ENCODE results near the gene YIF1B. TPM values are rescaled to one million over a fixed set of nuclear protein-coding genes. Genes with fewer than 3 reads are reported as not detected.

YIF1B gene
- total and polyA plus RNA-seq, 4 donors: 19.5 to 75.9 (median 25.4) TPM

GRCh38 chr19:38309615-38310278 is 6.0 kb downstream of the YIF1B start:
- DNase-seq: no peak
- Histone ChIP-seq H3K4me3 (ENCODE audit: low read length in 2 of 2) (no peak overlapping the region), H3K27me3 (ENCODE audit: control insufficient read depth in 1 of 2, insufficient read depth in 2 of 2, low read length in 1 of 2) (no peaks in the 10 kb centered on the region), H3K36me3 (ENCODE audit: control insufficient read depth in 1 of 2, insufficient read depth in 2 of 2, low read length in 1 of 2) (peaks cover 0 to 3% of the 10 kb centered on the region in 2 donors), H3K9me3 (ENCODE audit: control insufficient read depth, low read length) (no peaks in the 10 kb centered on the region), H3K27ac (ENCODE audit: low read depth in 1 of 2, low read length in 2 of 2) (no peak overlapping the region), H3K4me1 (ENCODE audit: control insufficient read depth in 1 of 2, insufficient read depth in 2 of 2, low read length in 2 of 2) (no peaks in the 10 kb centered on the region)
- WGBS, 2 donors: 97% methylated on average over 3 of the region's 3 CpGs
- intact Hi-C loops (cut with DNase I): no loop called here
- ATAC-seq (ENCODE audit: low FRiP score): no peak

GRCh38 chr19:38308926-38309614 is 6.7 kb downstream of the YIF1B start:
- Histone ChIP-seq H3K9me3 (ENCODE audit: control insufficient read depth, low read length) (no peaks in the 10 kb centered on the region), H3K36me3 (ENCODE audit: control insufficient read depth in 1 of 2, insufficient read depth in 2 of 2, low read length in 1 of 2) (peaks cover 0 to 3% of the 10 kb centered on the region in 2 donors), H3K27ac (ENCODE audit: low read depth in 1 of 2, low read length in 2 of 2) (no peak overlapping the region), H3K4me1 (ENCODE audit: control insufficient read depth in 1 of 2, insufficient read depth in 2 of 2, low read length in 2 of 2) (no peaks in the 10 kb centered on the region), H3K4me3 (ENCODE audit: low read length in 2 of 2) (no peak overlapping the region), H3K27me3 (ENCODE audit: control insufficient read depth in 1 of 2, insufficient read depth in 2 of 2, low read length in 1 of 2) (no peaks in the 10 kb centered on the region)
- DNase-seq (no peak), ATAC-seq (ENCODE audit: low FRiP score) (no peak)
- 86 to 89% methylated on average over 24 of the region's 24 CpGs for WGBS, 2 donors
- intact Hi-C loops (cut with DNase I): no loop called here

DNA sequence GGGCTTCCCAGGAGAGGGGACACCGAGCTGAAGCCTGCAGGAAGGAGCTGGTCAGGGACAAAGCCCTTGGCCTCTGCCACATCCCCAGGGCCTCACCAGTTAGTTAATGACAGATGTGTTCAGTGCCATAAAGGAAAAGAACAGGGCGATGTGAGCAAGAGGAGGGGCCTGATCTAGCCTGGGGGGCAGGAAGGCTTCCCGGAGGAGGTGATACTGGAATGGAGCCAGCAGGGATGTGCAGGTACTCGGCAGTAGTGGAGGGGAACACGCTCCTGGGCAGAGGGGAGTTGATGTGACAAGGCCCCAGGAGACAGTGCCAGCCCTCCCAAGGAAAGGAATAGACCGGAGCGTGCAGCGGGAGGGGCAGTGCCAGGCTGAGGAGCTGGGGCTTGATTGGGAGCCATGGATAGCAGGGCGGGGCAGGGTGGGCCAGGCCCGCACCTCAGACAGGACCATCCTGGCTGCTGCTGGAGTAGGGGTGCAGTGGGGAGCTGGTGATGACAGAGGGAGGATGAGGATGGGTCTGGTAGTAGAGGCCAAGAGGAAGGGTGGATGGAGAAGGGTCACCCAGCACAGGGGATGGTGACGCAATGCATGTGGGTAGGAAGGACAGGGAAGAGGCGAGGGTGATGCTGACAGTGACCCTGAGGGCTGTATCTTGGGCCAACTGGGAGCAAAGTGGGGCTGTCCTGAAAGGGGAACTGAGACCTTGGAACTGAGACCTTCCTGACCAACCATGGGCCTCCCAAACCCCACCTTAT is 7.6 kb downstream of the YIF1B start:
- H3K27me3 ChIP-seq (ENCODE audit: control insufficient read depth in 1 of 2, insufficient read depth in 2 of 2, low read length in 1 of 2): no peaks in the 10 kb centered on the region
- DNase-seq (no peak), ATAC-seq (ENCODE audit: low FRiP score) (no peak)
- no peak overlapping the region for H3K27ac ChIP-seq (ENCODE audit: low read depth in 1 of 2, low read length in 2 of 2)
- no peak overlapping the region for H3K4me3 ChIP-seq (ENCODE audit: low read length in 2 of 2)
- peaks cover 0 to 3% of the 10 kb centered on the region in 2 donors for H3K36me3 ChIP-seq (ENCODE audit: control insufficient read depth in 1 of 2, insufficient read depth in 2 of 2, low read length in 1 of 2)
- H3K9me3 ChIP-seq (ENCODE audit: control insufficient read depth, low read length): no peaks in the 10 kb centered on the region
- H3K4me1 ChIP-seq (ENCODE audit: control insufficient read depth in 1 of 2, insufficient read depth in 2 of 2, low read length in 2 of 2): no peaks in the 10 kb centered on the region
- intact Hi-C loops (cut with DNase I): no loop called here
- WGBS, 2 donors: 86 to 90% methylated on average over 12 of the region's 12 CpGs

DNA sequence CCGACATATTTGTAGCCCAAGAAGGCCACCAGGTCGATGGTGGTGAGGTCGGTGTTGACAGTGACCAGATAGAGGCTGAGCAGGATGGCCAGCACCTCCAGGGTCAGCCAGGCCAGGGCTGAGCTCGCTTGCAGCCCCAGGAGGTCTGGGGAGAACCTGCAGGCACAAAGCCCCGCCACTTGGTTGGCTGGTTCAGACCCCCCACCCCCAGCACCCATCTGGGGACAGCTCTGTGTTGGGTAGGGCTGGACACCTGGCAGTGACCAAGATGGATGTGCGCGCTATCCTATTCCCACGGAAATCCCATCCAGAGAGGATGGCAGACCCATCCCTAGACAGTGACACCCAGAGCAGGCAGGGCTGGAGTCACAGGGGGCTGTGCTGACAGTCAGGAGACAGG is 8.2 kb downstream of the YIF1B start:
- H3K4me1 ChIP-seq (ENCODE audit: control insufficient read depth in 1 of 2, insufficient read depth in 2 of 2, low read length in 2 of 2): no peaks in the 10 kb centered on the region
- no peak overlapping the region for H3K4me3 ChIP-seq (ENCODE audit: low read length in 2 of 2)
- no peaks in the 10 kb centered on the region for H3K27me3 ChIP-seq (ENCODE audit: control insufficient read depth in 1 of 2, insufficient read depth in 2 of 2, low read length in 1 of 2)
- 89 to 90% methylated on average over 8 of the region's 8 CpGs for WGBS, 2 donors
- no peaks in the 10 kb centered on the region for H3K9me3 ChIP-seq (ENCODE audit: control insufficient read depth, low read length)
- intact Hi-C loops (cut with DNase I): no loop called here
- ATAC-seq (ENCODE audit: low FRiP score) (no peak), DNase-seq (no peak)
- no peak overlapping the region for H3K27ac ChIP-seq (ENCODE audit: low read depth in 1 of 2, low read length in 2 of 2)
- H3K36me3 ChIP-seq (ENCODE audit: control insufficient read depth in 1 of 2, insufficient read depth in 2 of 2, low read length in 1 of 2): peaks cover 0 to 3% of the 10 kb centered on the region in 2 donors

DNA sequence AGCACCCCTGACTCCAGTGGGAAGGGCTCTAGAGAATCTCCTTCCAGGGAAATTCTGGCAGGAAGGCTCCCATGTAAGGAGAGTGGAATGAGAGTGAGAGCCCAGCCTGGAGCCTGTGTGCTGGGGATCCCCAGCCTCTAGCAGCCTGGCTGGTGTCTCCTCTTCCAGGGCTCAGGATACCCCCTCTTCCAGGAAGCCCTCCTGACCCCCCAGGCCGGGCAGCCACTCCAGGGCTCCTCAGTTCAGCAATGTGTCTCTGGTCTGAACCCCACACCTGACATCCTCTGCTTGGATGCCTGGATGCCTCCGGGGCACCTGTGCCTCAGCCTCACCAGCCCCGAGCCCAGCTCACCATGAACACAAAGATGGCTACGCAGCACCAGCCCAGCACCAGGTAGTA is 8.7 kb downstream of the YIF1B start:
- no peak overlapping the region for H3K27ac ChIP-seq (ENCODE audit: low read depth in 1 of 2, low read length in 2 of 2)
- DNase-seq (no peak), ATAC-seq (ENCODE audit: low FRiP score) (no peak)
- H3K4me3 ChIP-seq (ENCODE audit: low read length in 2 of 2): no peak overlapping the region
- intact Hi-C loops (cut with DNase I): no loop called here
- H3K27me3 ChIP-seq (ENCODE audit: control insufficient read depth in 1 of 2, insufficient read depth in 2 of 2, low read length in 1 of 2): no peaks in the 10 kb centered on the region
- 97 to 98% methylated on average over 4 of the region's 4 CpGs for WGBS, 2 donors
- H3K4me1 ChIP-seq (ENCODE audit: control insufficient read depth in 1 of 2, insufficient read depth in 2 of 2, low read length in 2 of 2): no peaks in the 10 kb centered on the region
- no peaks in the 10 kb centered on the region for H3K9me3 ChIP-seq (ENCODE audit: control insufficient read depth, low read length)
- H3K36me3 ChIP-seq (ENCODE audit: control insufficient read depth in 1 of 2, insufficient read depth in 2 of 2, low read length in 1 of 2): peaks cover 0 to 3% of the 10 kb centered on the region in 2 donors

DNA sequence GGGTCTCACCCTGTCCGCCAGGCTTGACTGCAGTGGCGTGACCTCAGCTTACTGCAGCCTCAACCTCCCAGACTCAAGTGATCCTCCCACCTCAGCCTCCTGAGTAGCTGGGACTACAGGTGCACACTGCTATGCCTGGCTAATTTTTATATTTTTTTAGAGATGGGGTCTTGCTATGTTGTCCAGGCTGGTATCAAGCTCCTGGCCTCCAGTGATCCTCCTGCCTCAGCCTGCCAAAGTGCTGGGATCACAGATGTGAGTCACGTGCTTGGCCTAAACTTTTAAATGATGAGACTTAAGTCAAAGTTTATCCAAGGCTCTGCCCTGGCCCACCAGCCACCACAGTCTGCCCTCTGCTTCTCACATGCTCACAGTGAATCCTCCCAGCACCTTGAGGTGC is 9.5 kb downstream of the YIF1B start:
- intact Hi-C loops (cut with DNase I): no loop called here
- ATAC-seq (ENCODE audit: low FRiP score): no peak

GRCh38 chr19:38304866-38305429 is 10.8 kb downstream of the YIF1B start:
- Histone ChIP-seq H3K36me3 (ENCODE audit: control insufficient read depth in 1 of 2, insufficient read depth in 2 of 2, low read length in 1 of 2) (peaks cover 0 to 3% of the 10 kb centered on the region in 2 donors), H3K27ac (ENCODE audit: low read depth in 1 of 2, low read length in 2 of 2) (no peak overlapping the region), H3K9me3 (ENCODE audit: control insufficient read depth, low read length) (no peaks in the 10 kb centered on the region), H3K4me1 (ENCODE audit: control insufficient read depth in 1 of 2, insufficient read depth in 2 of 2, low read length in 2 of 2) (no peaks in the 10 kb centered on the region), H3K4me3 (ENCODE audit: low read length in 2 of 2) (no peak overlapping the region), H3K27me3 (ENCODE audit: control insufficient read depth in 1 of 2, insufficient read depth in 2 of 2, low read length in 1 of 2) (no peaks in the 10 kb centered on the region)
- DNase-seq (no peak), ATAC-seq (ENCODE audit: low FRiP score) (peak; percentile 58)
- intact Hi-C loops (cut with DNase I): no loop called here
- WGBS, 2 donors: 77 to 79% methylated on average over 28 to 29 of the region's 29 CpGs

More for the DNA sequence above, 9.5 kb downstream of the YIF1B start:
- Histone ChIP-seq H3K36me3 (ENCODE audit: control insufficient read depth in 1 of 2, insufficient read depth in 2 of 2, low read length in 1 of 2) (peaks cover 0 to 3% of the 10 kb centered on the region in 2 donors), H3K27me3 (ENCODE audit: control insufficient read depth in 1 of 2, insufficient read depth in 2 of 2, low read length in 1 of 2) (no peaks in the 10 kb centered on the region), H3K4me3 (ENCODE audit: low read length in 2 of 2) (no peak overlapping the region), H3K27ac (ENCODE audit: low read depth in 1 of 2, low read length in 2 of 2) (no peak overlapping the region), H3K9me3 (ENCODE audit: control insufficient read depth, low read length) (no peaks in the 10 kb centered on the region), H3K4me1 (ENCODE audit: control insufficient read depth in 1 of 2, insufficient read depth in 2 of 2, low read length in 2 of 2) (no peaks in the 10 kb centered on the region)
- 85 to 87% methylated on average over 3 of the region's 3 CpGs for WGBS, 2 donors
- no peak for DNase-seq

DNA sequence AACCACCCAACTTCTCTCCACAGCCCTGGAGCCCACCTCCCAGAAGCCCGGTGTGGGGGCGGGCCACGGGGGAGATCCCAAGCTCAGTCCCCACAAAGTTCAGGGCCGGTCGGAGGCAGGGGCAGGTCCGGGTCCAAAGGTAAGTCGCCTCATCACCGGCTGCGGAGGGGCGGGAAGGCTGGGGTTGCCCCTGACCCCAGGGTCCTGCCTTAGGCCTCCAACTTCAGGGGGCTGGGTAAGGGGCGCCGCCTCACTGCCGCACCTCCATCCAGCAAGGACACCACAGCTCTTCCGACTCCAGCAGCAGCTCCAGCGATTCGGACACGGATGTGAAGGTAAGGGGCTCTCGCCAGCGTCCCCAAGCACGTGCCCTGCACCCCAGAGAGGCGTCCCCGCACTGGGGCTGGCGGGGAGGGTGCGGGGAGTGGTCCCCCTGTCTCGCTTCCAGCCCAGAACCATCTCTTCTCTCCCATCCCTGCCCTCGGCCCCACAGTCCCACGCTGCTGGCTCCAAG is 11.3 kb downstream of the YIF1B start:
- H3K4me1 ChIP-seq (ENCODE audit: control insufficient read depth in 1 of 2, insufficient read depth in 2 of 2, low read length in 2 of 2): no peaks in the 10 kb centered on the region
- no peak overlapping the region for H3K4me3 ChIP-seq (ENCODE audit: low read length in 2 of 2)
- WGBS, 2 donors: 75 to 79% methylated on average over 27 of the region's 27 CpGs

More for the DNA sequence above, 11.3 kb downstream of the YIF1B start:
- ATAC-seq (ENCODE audit: low FRiP score) (no peak), DNase-seq (no peak)
- Histone ChIP-seq H3K9me3 (ENCODE audit: control insufficient read depth, low read length) (no peaks in the 10 kb centered on the region), H3K36me3 (ENCODE audit: control insufficient read depth in 1 of 2, insufficient read depth in 2 of 2, low read length in 1 of 2) (peaks cover 0 to 3% of the 10 kb centered on the region in 2 donors), H3K27ac (ENCODE audit: low read depth in 1 of 2, low read length in 2 of 2) (no peak overlapping the region), H3K27me3 (ENCODE audit: control insufficient read depth in 1 of 2, insufficient read depth in 2 of 2, low read length in 1 of 2) (no peaks in the 10 kb centered on the region)
- intact Hi-C loops (cut with DNase I): no loop called here
